ENCODE data around the gene LYZ.
A peak's percentile ranks its signal among the peaks of the same experiment; 100 is the strongest.
"Not testable (repeated sequence)": the region's sequence is repeated elsewhere in the genome, so short reads cannot be mapped to it uniquely, and the experiment has no call there.

Gene LYZ

DNA sequence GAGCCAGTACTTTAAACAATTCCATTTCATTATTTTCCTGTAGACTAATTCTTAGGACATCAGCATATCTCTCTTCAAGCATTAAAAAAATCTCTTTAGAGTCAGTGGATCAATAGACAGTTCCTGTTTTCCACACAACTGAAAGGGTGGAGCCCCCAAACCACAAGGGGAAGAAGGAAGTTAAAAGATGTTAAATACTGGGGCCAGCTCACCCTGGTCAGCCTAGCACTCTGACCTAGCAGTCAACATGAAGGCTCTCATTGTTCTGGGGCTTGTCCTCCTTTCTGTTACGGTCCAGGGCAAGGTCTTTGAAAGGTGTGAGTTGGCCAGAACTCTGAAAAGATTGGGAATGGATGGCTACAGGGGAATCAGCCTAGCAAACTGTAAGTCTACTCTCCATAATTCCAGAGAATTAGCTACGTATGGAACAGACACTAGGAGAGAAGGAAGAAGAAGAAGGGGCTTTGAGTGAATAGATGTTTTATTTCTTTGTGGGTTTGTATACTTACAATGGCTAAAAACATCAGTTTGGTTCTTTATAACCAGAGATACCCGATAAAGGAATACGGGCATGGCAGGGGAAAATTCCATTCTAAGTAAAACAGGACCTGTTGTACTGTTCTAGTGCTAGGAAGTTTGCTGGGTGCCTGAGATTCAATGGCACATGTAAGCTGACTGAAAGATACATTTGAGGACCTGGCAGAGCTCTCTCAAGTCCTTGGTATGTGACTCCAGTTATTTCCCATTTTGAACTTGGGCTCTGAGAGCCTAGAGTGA is at the start of gene LYZ:
LYZ (plus strand) TSS at position 220 of the 777 bp plus-strand sequence; CDS start at position 248, 28 bp downstream.
- no peak for DNase-seq

DNA sequence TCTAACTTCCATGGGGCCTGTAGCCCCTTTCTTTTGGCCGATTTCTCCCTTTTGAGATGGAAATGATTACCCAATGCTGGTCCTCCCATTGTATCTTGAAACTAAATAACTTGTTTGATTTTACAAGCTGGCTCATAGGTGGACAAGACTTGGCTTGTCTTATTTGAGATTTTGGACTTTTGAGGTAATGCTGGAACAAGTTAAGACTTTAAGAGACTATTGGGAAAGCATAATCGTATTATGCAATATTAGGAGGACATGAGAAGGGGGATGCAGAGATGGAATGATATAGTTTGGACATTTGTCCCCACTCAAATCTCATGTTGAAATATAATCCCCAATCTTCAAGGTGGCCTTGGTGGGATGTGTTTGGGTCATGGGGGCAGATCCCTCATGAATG is 49.2 kb upstream of the LYZ start:
- DNase-seq, result no peak

DNA sequence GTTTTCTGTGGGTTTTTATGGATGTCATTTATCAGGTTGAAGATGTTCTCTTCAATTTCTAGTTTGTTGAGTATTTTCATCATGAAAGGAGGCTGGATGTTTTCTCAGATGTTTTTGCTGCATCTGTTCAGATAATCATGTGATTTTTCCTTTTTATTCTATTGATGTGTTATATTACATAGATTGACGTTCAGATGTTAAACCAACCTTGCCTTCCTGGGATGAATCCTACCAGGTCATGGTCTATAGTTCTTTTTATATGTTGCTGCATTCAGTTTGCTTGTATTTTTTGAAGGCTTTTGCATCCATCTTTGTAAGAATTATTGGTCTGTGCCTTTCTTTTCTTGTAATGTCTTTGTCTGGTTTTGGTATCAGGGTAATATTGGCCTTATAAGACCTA is 43.9 kb upstream of the LYZ start:
- no peak for DNase-seq

DNA sequence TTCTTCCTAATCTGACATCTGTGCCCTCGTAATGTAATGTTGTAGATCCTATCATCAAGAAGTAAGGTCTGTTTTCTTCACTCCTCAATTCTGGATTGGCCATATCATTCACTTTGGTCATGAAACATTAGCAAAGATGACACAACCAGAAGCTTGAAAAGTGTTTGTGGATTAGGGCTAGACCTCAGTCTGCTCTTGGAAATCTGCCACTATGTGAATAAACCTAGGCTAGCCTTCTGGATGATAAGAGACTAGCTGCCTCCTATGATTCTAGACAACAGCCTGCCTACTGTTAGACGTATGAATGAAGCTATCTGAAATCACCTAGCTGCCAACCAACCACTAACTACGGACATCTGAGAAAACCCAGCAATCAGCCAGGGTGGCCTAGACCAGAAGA is 38.7 kb upstream of the LYZ start:
- no peak for DNase-seq

DNA sequence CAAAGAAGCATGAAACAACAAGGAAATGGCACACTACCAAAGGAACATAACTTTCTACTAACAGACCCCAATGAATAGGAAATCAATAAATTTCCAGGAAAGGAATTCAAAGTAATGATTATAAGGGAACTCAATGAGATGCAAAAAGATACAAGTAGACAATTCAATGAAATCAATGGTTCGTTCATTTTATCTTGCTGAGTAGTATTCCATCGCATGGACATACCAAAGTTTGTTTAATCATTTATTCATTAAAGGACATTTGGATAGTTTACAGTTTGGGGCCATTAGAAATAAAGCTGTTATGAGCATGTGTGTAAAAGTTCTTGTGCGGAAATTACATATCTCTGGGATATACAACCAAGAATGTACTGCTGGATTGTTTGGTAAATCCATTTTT is 35.0 kb upstream of the LYZ start:
- no peak for DNase-seq

DNA sequence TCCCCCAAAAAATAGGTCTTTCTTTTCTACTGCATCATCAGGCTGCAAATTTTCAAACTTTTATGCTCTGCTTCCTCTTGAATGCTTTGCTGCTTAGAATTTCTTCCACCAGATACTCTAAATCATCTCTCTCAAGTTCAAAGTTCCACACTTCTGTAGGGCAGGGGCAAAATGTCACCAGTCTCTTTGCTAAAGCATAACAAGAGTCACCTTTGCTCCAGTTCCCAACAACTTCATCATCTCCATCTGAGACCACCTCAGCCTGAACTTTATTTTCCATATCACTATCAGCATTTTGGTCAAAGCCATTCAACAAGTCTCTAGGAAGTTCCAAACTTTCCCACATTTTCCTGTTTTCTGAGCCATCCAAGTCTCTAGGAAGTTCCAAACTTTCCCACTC is 31.4 kb upstream of the LYZ start:
- DNase-seq, result not testable (repeated sequence)

DNA sequence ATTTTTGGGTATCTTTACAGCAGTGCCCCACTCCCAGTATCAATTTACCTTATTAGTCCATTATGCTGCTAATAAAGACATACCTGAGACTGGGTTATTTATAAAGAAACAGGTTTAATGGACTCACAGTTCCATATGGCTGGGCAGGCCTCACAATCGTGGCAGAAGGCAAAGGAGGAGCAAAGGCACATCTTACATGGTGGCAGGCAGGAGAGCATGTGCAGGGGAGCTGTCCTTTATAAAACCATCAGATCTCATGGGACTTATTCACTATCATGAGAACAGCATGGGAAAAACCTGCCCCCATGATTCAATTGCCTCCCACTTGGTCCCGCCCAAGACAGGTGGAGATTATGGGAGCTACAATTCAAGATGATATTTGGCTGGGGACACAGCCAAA is 30.9 kb upstream of the LYZ start:
- DNase-seq, result not testable (repeated sequence)

DNA sequence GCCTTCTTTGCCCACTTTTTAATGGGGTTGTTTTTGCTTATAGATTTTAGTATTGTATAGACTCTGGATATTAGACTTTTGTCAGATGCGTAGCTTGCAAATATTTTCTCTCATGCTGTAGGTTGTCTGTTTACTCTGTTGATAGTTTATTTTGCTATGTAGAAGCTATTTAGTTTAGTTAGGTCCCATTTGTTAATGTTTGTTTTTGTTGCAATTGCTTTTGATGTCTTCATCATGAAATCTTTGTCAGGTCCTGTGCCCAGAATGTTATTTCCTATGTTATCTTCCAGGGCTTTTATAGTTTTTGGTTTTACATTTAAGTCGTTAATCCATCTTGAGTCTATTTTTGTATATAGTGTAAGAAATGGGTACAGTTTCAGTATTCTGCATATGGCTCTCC is 30.0 kb upstream of the LYZ start:
- no peak for DNase-seq

DNA sequence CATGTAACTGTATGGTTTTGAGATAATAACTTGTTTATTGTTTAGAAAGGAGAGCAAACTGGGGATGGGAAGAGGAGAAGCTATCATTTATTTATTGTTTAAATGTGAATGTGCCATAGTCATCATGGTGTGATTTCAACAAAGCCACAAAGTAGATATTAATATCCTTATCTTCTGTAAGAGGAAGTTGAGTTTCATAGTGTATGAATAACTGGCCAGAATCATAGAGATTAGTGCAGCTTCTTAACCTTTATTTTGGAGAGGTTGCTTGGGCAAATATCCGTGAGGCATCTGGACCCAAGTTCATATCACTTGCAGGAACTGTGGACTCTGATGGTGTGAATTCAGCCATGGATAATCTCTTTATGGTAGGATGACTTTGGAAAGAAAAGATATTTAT is 26.8 kb upstream of the LYZ start:
- DNase-seq, result no peak

DNA sequence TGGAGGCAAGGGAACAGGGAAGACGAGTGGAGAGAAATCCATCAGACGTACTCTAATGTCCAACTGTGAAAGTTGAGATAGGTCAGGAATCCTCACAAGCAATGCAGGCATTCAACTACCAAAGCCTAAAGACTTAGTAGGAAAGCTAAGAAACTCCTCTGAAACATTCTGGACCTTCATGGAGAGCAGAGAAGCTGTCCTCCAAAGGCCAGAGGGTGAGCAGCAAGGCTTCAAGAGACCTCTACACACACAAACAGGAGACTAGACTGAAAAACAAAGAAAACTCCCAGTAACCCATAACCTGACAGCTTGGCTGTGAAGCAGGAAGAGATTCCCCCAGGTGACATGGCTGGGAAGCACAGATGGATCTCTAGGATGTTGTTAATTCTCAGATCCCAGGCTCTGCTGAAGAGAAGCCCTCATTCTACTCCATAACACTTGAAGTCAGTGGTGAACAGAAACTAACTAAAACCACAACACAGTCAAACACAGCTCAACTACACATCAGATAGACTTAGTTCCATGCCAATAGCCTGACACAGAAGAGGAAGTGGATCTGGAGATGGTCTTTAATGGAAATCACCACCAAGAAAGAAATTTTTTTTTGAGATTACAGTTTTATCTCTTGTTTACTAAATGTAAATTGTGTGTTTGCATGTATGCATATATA is 23.2 kb upstream of the LYZ start:
- DNase-seq, result no peak

DNA sequence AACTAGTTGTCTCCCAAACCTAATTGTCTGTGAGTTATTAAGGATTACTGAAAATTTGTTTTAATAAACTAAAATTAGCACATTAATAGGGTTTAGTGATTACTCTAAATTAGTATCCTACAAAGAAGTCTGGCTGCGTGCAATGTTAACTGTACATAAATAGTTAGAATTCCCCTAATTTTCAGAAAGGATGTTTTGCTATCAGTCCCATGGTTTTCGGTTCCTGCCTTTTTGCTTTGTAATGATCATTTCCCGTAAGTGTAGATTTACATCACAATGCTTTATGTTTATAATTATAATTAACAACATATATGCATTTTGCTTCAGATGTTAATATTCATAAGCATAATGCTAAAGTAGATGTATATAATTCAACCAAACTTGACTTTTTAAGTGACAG is 19.8 kb upstream of the LYZ start:
- DNase-seq, result no peak

DNA sequence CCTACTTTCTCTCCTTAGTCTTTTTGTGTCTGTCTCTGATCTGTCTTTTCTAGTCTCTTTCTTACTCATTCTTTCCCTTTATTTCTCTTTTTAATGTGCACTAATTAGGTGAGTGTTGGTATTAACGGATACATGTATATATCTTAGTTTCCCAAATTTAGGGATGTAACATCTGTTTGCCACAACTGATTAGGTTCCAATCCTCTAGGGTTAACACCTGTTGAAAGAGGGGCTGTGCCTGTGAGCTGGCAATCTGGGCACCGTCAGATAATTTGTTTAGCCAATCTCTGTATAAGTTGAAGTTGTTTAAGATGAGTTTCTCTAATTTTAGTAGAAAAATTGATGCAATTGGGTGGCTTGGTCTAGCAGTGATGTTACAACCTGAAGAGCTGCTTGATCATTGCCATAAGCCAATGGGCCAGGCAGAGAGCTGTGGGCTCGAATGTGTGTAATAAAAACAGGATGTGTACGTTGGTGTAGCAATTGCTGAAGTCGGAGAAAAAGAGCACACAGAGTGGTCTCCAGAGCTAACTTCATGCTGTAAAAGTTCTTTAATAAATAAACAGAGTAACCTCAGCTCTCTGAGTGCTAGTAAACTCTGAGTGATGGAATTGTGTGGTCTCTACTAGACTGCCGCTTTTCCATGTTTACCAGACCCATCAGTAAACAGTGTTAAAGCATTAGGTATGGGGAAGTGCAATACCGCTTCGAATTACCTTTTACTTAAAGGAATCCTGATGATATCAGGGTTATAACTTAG is 18.3 kb upstream of the LYZ start:
- peak; percentile 35 for DNase-seq

DNA sequence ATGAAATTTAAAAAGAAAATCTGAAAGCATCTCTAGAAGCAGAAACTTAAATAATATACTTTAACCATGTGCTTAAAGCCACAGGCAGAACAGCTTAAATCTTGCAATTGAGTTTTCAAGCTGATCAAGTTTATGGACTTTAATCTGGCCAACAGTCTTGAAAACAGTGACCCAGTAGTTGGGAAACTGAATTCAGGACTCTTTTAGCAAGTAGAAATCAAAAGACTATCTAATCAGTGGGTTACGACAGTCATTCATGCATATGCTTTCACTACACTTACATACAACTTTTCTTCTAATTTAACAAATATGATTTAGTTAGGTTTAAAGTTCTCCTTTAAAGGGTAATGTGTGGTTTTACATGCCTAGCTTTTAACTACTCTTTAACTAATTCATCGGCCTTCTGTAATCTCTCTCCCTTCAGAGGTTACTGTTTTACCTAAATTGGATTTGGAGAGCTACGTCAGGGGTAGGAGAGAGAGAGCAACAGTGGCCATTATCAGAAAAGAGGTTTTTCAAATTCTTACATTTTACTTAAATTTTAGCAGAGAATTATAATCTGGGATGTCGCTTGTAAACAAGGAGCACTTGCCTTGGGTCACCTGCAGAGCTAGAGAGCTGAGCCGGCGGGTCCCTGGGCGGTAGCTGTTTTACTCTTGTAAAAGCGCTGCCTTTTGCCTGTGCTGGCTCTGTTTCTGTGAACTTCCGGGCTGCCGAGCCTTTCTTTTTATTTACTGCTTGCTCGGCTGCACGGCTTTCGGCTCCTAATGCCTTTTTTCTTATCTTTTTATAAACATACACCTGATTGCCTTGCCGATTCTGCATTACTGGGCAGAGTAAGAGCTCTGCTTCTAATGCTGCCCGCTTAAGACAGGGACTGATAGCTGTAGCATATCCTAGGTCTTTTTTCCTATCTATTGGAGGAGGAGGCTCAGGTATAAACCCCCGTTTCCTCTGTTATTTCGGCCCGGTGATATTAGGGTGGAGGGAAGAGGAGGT is 17.4 kb upstream of the LYZ start:
- DNase-seq, result peak; percentile 67

DNA sequence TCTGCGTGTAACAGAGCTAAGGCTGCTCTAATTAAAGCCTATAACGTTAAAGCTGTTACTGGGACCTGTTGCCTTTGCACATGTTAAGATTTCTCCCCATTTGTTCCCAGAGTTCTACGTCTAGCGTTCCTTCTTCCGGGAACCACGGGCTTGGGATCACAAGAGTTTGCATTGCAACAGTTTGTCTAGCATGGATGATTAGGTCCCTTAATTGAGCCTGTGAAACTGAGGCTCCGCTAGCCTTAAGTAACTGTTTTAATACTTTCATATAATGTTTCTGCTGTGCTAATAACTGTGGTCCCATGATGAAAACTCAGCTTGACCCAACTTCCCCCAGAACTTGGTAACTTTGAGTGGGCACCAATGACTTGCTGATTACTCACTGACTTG is 16.7 kb upstream of the LYZ start:
- DNase-seq, result no peak

DNA sequence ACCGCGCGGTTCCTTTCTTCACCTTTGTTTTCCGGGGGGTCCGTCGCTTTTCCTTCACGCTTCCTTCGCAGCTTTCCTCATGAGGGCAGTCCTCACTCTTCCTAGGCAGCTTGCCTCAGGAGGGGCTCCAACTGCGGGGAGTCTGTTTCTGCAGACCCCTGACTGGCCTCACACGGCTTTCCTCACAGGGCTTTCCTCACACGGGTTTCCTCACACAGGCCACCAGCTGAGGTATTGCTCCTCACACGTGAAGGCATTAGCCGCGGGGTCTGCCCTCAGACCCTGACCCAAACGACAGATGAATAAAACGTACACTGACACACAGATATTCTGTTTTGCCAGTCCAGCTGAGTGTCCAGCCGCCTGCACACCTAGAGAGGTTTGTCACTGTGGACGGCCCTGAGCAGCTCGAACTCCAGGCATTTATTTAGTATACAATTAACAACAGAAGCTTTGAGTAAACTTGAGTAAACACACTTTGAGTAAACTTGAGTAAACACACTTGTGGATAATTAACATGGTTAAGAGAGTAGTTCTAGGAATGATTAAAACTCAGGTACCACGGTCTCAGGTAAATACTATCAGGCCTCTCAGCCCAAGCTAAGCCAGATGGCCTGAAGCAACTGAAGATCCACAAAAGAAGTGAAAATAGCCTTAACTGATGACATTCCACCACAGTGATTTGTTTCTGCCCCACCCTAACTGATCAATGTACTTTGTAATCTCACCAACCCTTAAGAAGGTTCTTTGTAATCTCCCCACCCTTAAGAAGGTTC is 16.1 kb upstream of the LYZ start:
- no peak for DNase-seq

DNA sequence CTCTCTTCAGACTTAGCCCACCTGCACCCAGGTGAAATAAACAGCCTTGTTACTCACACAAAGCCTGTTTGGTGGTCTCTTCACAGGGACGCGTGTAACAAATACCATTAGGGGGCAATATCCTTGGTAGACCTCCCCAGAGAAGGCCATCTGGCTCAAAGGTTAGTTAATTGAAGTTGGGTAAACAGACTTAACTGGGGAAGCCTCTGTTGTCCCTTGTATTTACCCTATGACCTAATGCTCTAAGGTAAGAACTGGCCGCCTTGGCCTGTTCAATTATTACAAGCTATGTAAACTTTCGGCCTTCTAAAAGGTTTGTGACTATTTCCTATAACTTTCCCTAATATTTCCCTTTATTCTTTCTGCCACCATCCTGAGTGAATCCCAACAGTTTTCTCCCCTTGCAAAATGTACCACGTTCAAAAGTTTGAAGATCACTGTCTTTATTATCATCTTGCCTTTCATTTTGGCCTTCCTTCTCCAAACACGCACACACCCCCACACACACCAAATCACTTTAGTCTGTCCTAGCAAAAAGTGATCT is 15.3 kb upstream of the LYZ start:
- no peak for DNase-seq

DNA sequence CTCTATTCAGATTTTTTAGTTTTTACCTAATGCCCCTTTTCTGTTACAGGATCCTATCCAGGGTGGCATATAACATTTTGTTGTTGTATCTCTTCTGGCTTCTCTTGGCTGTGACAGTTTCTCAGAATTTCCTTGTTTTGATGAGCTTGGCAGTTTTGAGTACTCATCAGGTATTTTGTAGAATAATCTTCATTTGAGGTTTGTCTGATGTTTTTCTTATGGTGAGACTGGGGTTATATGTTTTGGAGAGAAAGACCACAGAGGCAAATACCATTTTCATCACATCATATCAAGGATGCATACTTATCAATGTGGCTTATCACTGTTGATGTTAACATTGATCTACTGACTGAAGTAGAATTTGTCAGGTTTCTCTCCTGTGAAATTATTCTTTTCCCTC is 14.0 kb upstream of the LYZ start:
- DNase-seq, result no peak

DNA sequence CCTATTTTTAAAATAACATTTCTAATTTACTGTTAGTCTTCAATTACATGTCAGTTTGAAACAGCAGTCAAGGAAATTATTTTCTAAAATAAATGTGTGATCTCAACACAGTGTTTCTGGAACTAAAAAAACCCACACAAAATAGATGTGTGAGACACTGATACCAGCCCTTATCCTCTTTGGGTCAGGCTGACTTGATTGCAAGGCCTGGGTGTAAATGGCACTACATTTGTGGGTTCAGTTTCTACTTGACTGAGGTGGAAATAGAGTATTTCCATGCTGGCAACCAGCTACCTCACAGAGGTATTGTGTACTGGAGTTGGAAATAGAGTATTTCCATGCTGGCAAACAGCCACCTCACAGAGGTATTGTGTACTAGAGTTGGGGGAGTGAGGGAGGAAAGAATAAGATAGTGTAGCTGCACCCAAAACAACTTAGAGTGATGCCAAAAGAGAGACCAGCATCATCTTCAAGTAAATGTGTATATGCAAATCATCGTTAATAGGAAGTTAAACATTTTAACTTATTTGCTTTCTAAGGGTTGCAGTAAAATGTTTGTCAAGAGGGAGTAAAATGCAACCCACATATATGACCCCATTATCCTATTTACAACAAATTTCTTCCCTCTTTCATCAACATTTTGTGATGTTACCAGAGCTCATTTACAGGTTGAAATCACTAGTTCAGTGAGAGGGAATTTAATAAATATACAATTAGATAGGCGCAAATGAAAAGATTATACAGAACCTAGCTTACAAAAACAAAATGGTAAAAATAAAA is 10.7 kb upstream of the LYZ start:
- DNase-seq, result no peak

DNA sequence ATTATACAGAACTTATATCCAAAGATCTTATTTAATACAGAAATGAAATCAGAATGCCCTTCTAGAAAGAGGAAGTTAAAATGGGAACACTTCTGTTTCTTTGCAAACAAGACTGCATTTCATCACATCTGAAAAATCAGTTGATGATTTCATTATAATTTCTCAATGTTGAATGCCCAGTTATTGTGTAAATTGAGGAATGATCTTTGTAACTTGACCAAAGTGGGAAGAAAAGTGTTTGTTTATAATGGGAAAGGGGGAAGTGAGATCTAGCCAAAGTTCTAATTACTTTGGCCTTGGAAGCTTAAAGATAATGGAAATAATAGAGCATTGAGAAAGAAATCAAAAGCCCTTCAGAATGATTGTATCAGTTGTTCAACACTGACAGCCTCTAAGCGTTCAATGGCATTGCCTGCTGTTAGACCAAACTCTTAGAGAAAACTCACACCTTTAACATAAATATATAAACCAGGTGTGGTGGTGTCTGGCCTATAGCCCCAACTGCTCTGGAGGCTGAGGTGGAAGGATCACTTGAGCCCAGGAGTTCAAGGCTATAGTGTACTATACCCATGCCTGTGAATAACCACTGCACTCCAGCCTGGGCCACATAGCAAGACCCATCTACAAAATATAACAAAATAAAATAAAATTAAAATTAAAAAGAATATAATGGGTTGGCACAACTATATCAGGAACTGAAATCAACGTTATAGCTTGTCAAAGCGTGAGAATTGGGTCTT is 9.9 kb upstream of the LYZ start:
- DNase-seq, result no peak

DNA sequence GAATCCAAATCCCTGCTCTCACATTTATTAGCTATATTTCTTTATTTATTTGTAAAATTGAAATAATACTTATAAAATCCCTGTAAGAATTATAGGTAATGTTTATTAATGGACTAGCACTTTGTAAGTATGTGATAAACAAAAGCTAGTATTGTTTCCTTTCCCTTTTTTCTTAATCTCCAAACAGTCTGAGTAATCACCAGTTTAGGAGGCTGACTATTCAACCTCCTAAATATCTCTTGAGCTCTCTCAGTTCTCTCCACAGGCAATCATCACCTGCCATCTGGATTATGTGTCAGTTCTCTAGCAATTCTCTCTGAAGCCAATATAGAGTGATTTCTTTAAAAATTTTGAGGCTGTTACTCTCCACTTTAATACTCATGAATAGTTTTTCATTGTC is 9.2 kb upstream of the LYZ start:
- no peak for DNase-seq

Measured in activated gamma-delta T cell treated with Interleukin-2 at 50 U/mL for 16 hours (primary cell).